HS-27A (cell line): ENCODE results near the gene SIM1.

Source experiments
- DNase-seq: peaks from one replicate; pipeline ENCODE4 v3.0.0-alpha.2; 2012; ENCODE audit warnings: low read depth, missing footprints

Gene SIM1

GRCh38 chr6:100472674-100473073, 8.0 kb upstream of the SIM1 start:
- no peak for DNase-seq

- DNase-seq = no peak
Observed at GRCh38 chr6:100470422-100471120, 5.8 kb upstream of the SIM1 start.

- DNase-seq = no peak
Observed at GRCh38 chr6:100469101-100469859, 4.6 kb upstream of the SIM1 start.

- no peak for DNase-seq
Observed at GRCh38 chr6:100468016-100468622, 3.4 kb upstream of the SIM1 start.

- no peak for DNase-seq
Observed at GRCh38 chr6:100467129-100468015, 2.7 kb upstream of the SIM1 start.

DNA sequence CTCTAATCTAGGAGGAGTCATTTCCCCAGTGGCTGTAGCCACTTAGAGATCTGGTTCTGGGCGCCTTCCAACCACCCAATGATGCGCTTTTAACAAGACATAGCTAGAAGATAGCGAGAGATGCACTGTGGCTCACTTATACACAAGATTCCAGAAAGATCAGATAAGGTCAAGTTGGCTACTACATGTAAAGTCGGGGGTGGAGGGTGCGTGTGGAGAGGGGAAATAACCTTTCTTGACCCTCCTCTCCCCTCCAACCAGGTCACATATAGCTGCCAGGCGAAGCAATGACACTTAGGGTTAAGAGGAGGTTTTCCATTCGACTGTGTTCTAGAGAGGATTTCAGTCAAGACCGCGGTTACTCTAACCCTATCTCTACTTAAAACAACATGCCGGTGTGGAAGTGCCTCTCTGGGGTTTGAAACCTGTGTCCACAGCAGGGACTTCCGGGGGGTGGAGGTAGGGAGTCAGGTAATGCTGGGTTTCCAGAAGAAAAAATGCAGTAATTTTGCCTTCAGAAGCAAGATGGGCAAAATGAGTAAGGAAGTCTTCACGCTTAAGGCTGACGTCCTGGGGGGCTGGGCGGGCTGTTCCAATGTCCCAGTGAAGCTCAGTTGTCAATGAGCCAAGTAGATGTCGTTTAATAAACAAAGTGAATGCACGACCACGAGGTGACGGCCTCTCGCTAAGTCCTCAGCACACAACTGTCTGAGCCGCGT, 1.8 kb upstream of the SIM1 start:
- no peak for DNase-seq

GRCh38 chr6:100465701-100466409, 1.1 kb upstream of the SIM1 start:
- DNase-seq = no peak

DNA sequence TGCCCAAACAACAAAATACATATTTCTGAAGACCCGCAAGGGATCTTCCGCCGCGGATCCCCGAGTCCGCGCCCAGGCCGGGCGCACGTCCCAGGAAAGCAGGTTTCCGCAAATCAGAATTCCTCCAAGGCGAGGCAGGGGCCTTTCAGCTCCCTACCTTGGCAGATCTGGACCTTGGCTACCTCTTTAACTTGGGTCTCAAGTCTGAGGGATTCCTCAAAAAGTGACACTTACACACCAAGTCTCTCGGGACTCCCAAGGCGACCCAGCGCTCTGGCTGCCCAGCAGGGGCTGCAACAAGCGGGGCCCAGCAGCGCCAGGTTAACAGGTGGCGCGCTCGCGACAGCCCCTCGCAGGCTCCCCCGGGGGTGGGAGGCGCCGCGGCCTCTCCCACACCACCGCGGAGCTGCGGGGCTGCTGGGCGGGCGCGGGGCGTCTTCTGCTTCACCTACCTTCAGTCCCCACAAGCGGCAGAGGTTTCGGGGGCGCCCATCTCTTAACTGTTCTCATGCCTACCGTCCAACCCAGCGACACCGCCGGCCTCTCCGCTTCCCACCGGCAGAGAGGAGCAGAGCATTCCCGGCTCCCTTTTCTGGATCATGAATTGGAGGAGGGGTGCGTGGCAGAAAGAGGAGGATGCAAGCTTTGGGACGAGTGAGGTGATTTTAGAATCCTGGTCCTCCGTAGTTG, 414 bp downstream of the SIM1 start:
- no peak for DNase-seq

DNA sequence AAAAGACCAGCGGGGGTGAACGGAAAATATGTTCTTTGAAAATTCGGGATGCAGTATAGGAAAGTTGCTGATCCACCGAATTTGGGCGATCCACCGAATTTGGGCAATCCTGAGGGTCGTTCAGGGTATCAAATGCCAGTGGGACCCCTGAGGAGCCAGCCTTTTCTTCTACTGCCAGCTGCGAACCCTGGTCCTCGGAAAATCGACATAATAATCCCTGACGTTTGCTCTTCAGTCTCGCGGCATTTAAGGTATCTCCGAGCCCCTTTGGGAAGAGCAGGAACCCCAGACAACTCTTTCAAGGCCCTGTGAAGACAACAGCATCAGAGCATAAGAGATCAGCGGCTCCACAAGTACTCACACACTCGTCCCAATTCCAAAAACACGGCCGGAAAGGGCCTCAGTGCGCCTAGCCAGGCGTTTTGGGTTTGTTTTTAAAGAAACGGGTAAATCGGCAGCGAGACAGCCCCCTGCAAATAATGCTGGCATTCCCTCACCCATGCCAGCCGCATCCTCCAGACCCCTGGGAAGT, 1.0 kb downstream of the SIM1 start:
- no peak for DNase-seq

DNA sequence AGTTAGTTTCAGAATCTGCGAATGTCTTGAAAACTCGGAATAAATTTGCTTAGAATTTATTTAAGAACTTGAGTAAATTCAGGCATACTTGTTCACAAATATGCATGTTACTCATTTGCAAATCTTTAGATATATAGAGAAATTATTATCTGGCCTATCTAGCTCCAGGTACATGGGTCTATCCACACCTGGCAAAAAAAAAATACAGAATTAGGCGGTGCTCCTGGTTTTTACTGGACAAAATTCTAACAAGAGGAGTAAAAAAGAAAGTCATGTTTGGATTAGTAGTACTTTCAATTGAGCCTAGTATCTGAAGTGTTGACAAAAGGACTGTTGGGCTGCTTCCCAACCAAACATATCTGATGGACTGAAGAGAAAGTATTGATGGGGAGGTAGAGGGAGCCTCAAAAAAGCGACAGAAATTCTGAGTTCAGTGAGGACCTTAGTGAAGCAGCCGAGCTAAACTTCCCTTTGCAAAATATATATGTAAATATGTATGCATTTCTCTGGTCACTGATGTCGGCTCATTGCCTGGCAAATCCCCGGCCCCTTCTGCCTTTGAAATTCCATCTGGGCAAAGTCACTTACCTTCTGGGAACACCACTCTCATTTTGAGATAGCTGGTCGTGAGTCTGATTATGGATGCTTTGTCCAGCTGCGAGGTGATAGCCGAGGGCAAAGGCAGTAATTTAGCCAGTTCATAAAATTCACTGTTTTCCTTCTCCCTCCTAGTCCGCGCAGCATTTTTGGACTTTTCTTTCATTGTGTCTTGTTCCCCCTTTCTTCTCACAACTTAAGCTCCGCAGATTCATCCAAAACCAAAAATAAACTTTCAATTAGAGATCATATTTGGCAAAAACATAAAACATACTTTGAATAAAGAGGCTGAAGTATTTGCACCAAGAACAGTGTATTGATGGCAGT, 1.8 kb downstream of the SIM1 start:
- no peak for DNase-seq

GRCh38 chr6:100461917-100462705, 2.6 kb downstream of the SIM1 start:
- DNase-seq = no peak

DNA sequence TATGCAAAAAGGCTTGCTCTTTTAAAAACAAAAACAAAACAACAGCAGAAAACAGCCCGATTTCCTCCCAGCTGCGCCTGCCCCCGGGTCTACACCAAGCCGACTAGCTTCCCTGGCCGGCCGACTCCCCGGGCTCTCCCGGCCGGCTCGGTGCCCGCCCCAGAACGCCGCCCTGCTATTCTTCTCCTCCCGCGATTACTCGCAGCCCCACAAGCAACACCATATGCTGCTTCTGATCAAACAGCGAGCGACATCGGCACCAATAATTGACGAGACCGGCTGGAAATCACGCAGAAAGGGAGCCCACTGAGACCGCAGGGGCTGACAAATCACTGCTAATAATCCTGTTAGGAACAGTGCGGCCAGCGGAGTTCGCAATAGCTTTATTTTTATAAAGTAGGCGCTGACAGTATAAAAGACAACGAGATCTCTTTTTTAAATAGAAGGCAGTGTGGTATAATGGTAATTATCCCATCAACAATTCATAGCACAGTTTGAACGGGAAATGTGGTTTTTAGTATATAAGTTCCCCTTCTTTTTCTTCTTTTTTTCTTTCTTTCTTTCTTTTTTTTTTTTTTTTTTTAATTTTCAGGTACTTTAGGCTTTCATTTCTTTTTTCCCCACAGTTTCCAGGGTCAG, 3.3 kb downstream of the SIM1 start:
- no peak for DNase-seq

DNA sequence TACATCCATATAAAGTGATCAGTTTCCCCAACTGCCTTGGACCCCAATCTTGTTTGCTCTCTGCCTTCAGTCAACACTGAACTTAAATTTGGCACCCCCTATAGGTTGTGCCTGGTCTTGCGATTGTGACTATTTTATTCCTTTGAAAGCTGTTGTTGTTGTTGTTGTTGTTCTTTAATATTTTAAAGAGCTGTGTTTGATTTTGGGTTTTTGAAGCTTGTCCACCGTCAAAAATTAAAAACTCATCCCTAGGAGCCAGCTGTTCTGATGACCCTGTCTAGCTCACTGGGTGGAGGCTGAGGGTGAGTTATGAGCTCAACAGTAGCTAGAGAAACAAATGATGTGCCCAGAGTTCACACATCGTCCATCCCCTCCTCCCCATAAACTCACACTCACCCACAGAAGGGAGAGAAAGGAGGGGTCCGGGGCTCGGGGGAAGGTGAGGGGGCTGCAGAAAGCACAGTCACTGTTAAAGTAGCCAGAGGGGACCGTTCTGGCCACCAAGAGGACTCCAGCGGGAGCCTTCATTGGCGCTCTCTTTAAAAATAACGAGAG, 4.0 kb downstream of the SIM1 start:
- no peak for DNase-seq

DNA sequence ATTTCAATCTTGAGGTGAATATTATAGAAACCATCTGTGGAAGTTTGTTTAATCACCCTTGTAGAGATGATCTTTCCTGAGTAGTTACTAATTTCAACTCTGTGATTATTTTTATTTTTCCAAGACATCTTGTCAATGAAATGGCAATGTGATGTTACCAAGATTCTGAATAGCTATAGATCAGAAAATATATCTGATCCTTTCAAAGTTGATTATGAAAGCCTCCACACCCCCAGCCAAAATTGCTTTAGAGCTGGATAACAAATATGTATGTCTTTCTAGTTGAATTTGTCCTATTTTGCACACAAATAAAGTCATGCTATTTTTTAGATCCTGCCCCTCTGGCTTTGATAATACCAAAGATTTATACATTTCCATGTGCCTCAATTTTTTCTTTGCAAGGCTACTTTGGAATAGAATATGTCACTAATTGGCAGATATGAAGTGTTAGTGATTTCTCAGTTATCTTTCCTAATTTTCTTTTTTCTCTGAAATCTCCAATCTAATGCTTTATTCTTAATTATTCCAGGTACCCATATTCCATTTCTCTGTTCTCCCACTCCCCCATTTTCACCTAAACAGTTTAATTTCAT, 5.0 kb downstream of the SIM1 start:
- no peak for DNase-seq

- no peak for DNase-seq
Observed at GRCh38 chr6:100458841-100459591, 5.7 kb downstream of the SIM1 start.

DNA sequence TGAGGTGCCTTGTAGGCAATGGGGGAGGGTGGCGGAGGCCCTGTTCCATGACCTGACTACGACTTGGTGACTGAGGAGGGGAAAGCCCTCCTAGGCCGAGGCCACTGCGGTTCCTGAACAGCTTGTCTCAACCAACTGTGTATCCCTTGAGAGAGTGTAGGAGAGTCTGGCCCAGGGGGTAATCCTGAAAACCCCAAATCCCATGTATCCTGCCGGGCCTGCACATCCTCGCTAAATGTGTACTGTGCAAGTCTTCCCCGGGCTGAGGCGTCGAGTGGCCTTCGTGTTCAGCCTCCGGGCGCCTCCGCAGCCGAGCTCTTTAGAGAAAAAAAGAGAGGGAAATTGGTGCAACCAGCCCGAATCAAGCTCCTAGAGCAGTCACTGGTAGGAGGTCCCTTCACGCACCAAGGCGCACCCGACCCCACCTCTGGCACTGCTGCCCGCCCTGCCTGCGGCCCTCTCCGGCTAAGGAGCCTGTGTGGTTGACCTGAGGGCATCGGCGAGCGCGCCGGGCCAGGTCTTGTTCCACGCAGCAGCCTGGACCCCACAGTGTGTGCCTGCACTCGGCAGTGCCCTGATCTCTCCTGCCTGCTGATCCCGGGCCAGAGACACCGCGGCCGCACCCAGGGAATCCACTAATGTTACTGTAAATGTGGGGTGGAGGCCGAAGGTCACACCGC, 7.3 kb downstream of the SIM1 start:
- DNase-seq = no peak
